Glutamatergic neuron (in vitro differentiated cells): ENCODE data around the gene KCNAB2. TPM values are rescaled to one million over a fixed set of nuclear protein-coding genes. Genes with fewer than 3 reads are reported as not detected.

ENCODE experiments used
- DNase-seq: peaks from one replicate; pipeline ENCODE4 v3.0.0; 2022
- H3K27ac Mint-ChIP-seq: one replicate; pipeline ENCODE4 v1.8.0; 2020; ENCODE audit warnings: mild to moderate bottlenecking, mixed read lengths, inconsistent platforms; ENCODE audit not compliant: unreplicated experiment
- H3K27me3 Mint-ChIP-seq: one replicate; pipeline ENCODE4 v1.8.0; 2020; ENCODE audit warnings: mild to moderate bottlenecking, moderate library complexity, mixed read lengths, inconsistent platforms; ENCODE audit not compliant: unreplicated experiment
- H3K36me3 Mint-ChIP-seq: one replicate; pipeline ENCODE4 v1.8.0; 2020; ENCODE audit warnings: mild to moderate bottlenecking, mixed read lengths, inconsistent platforms; ENCODE audit not compliant: unreplicated experiment
- H3K4me1 Mint-ChIP-seq: one replicate; pipeline ENCODE4 v1.8.0; 2020; ENCODE audit warnings: mild to moderate bottlenecking, low read depth, mixed read lengths, inconsistent platforms; ENCODE audit not compliant: unreplicated experiment
- H3K4me3 Mint-ChIP-seq: one replicate; pipeline ENCODE4 v1.8.0; 2020; ENCODE audit warnings: mild to moderate bottlenecking, mixed read lengths, inconsistent platforms; ENCODE audit not compliant: unreplicated experiment
- H3K9me3 Mint-ChIP-seq: one replicate; pipeline ENCODE4 v1.8.0; 2020; ENCODE audit warnings: mild to moderate bottlenecking, moderate library complexity, mixed read lengths, inconsistent platforms; ENCODE audit not compliant: unreplicated experiment
- long read RNA-seq: library from polyadenylated mRNA; unstranded; transcript quantifications from one replicate; pipeline ENCODE4 v2.0.0, GENCODE V29; 2020; ENCODE audit not compliant: unreplicated experiment
- total RNA-seq: library from RNA; stranded (reverse); fragmentation: NEBNext Ultra II Directional; extraction: Animal tissue kit (Norgen Biotek cat#: 25700); gene quantifications from one replicate; pipeline ENCODE4 v1.2.1, GENCODE V29; 2021; ENCODE audit not compliant: unreplicated experiment
- TF ChIP-seq, protein P1 (sequence below): fragments of 200-600 bp; sonication (generic); IDR thresholded peaks from one replicate; pipeline ENCODE4 v1.5.0; 2021; ENCODE audit not compliant: partially characterized antibody, unreplicated experiment

Gene KCNAB2
- total RNA-seq: 20.4 TPM
- long read RNA-seq, partial matches to known transcripts: 0 of 2 reads
- long read RNA-seq, other reads (novel, unspliced or antisense): 2 of 2 reads

DNA sequence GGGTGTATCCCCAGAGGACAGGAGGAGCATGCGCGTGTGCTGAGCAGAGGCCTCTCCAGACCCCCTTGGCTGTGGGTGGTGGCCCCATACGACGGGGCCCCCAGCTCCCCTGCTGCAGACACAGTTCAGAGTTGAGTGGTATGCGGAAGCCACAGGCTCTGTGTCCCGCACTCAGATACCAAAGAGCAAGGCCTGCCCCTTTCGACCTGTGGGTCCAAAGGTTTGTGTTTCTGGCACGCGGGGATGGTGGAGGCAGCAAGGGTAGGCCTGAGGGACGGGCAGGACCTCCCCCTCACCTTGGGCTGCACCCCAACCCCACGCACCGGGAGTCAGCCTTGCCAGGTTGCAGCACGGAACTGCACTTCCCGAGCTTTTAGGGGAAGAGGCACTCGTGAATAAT is at the start of gene KCNAB2:
TSS of gene KCNAB2 (plus strand) at position 328 of the 400 bp plus-strand sequence. CDS start 5,649 bp downstream, outside the sequence.
- Mint-ChIP-seq H3K36me3 (no peaks in the 10 kb centered on the region), H3K27me3 (peaks cover 3% of the 10 kb centered on the region), H3K27ac (peak within 1 kb of the TSS; percentile 86), H3K4me3 (peak within 1 kb of the TSS; percentile 78), H3K9me3 (peaks cover 21% of the 10 kb centered on the region), H3K4me1 (peaks cover 51% of the 10 kb centered on the region)
- DNase-seq: peak; percentile 23
- TF ChIP-seq, protein P1, sequence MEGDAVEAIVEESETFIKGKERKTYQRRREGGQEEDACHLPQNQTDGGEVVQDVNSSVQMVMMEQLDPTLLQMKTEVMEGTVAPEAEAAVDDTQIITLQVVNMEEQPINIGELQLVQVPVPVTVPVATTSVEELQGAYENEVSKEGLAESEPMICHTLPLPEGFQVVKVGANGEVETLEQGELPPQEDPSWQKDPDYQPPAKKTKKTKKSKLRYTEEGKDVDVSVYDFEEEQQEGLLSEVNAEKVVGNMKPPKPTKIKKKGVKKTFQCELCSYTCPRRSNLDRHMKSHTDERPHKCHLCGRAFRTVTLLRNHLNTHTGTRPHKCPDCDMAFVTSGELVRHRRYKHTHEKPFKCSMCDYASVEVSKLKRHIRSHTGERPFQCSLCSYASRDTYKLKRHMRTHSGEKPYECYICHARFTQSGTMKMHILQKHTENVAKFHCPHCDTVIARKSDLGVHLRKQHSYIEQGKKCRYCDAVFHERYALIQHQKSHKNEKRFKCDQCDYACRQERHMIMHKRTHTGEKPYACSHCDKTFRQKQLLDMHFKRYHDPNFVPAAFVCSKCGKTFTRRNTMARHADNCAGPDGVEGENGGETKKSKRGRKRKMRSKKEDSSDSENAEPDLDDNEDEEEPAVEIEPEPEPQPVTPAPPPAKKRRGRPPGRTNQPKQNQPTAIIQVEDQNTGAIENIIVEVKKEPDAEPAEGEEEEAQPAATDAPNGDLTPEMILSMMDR: no peak

DNA sequence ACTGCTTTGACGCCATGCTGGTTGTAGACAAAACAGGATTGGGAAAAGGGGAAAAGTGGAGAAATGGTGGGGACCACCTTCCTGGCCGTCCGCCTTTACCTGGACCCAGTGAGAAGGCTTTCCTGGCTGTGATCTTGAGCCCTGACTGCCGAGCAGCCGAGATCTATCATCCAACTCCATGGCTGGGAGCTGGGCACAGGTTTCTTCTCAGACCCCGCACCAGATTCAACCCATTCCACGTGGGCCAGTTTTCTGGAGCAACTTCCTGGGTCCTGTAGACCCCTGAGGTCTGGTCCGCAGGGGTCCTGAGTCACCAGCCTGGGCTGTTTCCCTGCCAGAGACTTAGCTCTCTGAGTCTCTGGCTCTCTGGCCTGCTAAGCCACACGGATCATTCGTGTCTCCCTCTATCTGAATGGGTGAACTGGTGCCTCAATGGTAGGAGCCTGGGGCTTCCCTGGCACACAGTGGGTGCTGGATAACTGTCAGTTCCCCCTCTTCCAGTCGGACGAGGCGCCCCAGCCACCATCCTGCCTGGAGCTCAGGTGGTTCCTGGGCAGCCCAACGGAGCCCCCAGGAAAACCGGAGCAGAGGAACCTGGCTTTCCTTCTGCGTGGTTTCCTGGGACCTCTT is 48.9 kb upstream of the KCNAB2 start:
- DNase-seq: peak; percentile 12

DNA sequence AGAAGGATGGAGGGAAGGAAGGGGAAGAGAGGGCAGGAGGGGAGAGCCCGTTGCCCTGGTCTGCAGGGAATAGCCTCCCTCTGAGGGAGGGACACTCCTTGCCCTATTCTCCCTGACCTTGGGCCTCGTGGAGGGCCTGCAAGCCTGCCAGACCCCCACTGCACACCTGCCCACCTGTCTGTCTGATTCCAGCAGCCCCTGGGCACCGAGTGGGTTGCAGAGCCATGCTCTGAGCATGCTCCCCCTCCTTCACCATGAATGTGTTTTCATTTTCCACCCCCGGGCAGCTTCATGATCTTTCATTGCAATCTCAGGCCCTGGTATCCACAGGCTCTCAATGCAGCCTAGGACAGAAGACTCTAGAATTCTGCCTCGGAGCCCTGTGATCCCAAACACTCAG is 48.4 kb upstream of the KCNAB2 start:
- no peak overlapping the region for H3K27ac Mint-ChIP-seq
- H3K9me3 Mint-ChIP-seq: peaks cover 8% of the 10 kb centered on the region
- H3K27me3 Mint-ChIP-seq: peaks cover 13% of the 10 kb centered on the region
- H3K4me3 Mint-ChIP-seq: no peak overlapping the region
- H3K36me3 Mint-ChIP-seq: no peaks in the 10 kb centered on the region
- H3K4me1 Mint-ChIP-seq: peaks cover 9% of the 10 kb centered on the region
- peak; percentile 8 for DNase-seq
- TF ChIP-seq, protein P1: no peak

More for the DNA sequence above, 48.9 kb upstream of the KCNAB2 start:
- Mint-ChIP-seq H3K27me3 (peaks cover 13% of the 10 kb centered on the region), H3K36me3 (no peaks in the 10 kb centered on the region), H3K9me3 (peaks cover 8% of the 10 kb centered on the region), H3K4me3 (no peak overlapping the region), H3K4me1 (peaks cover 9% of the 10 kb centered on the region), H3K27ac (no peak overlapping the region)
- TF ChIP-seq, protein P1: no peak

DNA sequence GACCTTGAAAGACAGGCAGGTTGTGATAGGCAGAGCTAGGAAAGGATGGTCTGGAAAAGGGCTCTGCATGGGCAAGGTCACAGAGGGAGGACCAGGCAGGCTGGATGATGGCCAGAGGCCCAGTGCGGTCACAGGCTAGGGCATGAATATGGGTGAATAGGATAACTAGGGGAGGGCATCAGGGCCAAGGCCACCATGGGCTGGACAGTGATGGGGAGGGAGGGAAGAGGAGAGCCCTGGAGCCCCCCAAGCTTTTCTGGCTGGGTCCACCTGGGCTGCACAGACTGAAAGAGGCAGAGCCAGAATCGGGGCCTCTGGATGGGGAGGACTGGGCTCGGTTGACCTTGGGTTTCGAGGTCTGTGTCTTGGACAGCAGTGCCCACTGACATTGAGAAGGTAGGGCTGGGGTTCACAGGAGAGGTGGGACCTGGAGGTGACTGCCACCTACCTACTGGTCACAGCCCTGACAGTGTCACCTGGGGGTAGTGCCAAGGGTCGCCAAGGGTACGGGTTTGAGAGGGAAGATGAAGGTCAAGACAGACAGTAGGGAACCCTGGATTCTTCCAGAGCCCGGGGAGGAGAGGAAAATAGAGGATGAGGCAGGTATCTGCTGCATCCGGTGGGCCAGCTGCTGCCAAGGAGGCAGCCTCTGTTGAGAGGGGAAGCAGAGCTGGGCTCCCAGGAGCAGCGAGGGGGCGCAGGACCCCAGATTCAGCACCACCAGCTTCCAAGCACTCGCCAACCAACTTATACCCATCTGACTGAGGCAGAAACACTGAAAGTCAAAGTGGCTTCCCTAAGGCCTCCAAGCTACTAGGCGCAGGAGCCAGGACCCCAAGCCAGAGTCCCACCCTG is 47.4 kb upstream of the KCNAB2 start:
- peaks cover 12% of the 10 kb centered on the region for H3K27me3 Mint-ChIP-seq
- H3K27ac Mint-ChIP-seq: no peak overlapping the region
- peaks cover 7% of the 10 kb centered on the region for H3K9me3 Mint-ChIP-seq
- DNase-seq: peak; percentile 5
- peaks cover 13% of the 10 kb centered on the region for H3K4me1 Mint-ChIP-seq
- H3K4me3 Mint-ChIP-seq: no peak overlapping the region
- TF ChIP-seq, protein P1: no peak
- H3K36me3 Mint-ChIP-seq: no peaks in the 10 kb centered on the region
